Measurements from ENCODE around the gene CFLAR. TPM values are rescaled to one million over a fixed set of nuclear protein-coding genes. Genes with fewer than 3 reads are reported as not detected.

Gene CFLAR
- total and polyA plus RNA-seq, 2 of the 13 experiments (the other 11 are each of a cell fraction or from before 2014, with no cell fraction given) = 43.8 to 92.1 TPM

- TF ChIP-seq ZFP41 (CRISPR knock-in tag; IDR thresholded peaks at IDR 0.05; ENCODE audit: borderline replicate concordance) (no peak), ZNF749 (CRISPR knock-in tag; IDR thresholded peaks at IDR 0.05; ENCODE audit: borderline replicate concordance) (no peak), ZNF142 (CRISPR knock-in tag; IDR thresholded peaks at IDR 0.05) (no peak), MTA3 (CRISPR knock-in tag; IDR thresholded peaks at IDR 0.05) (no peak), ZNF326 (CRISPR knock-in tag; IDR thresholded peaks at IDR 0.05; ENCODE audit: borderline replicate concordance) (no peak), ZSCAN9 (CRISPR knock-in tag; IDR thresholded peaks at IDR 0.05; ENCODE audit: borderline replicate concordance) (no peak; the same call in 1 of the 2 replicates), PLRG1 (conservative IDR thresholded peaks at IDR 0.05) (no peak), ZBTB33 (CRISPR knock-in tag; IDR thresholded peaks at IDR 0.05) (no peak), GATAD2A (CRISPR knock-in tag; IDR thresholded peaks at IDR 0.05) (no peak), GATAD1 (CRISPR knock-in tag; IDR thresholded peaks at IDR 0.05) (no peak), PRDM4 (CRISPR knock-in tag; IDR thresholded peaks at IDR 0.05; ENCODE audit: borderline replicate concordance) (0 out of 2 replicates have a peak, but pooled peaks have one; percentile 8), ASH2L (IDR thresholded peaks at IDR 0.05; ENCODE audit: insufficient read length, low read depth, low read length) (no peak), ZNF704 (CRISPR knock-in tag; IDR thresholded peaks at IDR 0.05; ENCODE audit: borderline replicate concordance) (no peak)
- TF ChIP-seq, protein P1, sequence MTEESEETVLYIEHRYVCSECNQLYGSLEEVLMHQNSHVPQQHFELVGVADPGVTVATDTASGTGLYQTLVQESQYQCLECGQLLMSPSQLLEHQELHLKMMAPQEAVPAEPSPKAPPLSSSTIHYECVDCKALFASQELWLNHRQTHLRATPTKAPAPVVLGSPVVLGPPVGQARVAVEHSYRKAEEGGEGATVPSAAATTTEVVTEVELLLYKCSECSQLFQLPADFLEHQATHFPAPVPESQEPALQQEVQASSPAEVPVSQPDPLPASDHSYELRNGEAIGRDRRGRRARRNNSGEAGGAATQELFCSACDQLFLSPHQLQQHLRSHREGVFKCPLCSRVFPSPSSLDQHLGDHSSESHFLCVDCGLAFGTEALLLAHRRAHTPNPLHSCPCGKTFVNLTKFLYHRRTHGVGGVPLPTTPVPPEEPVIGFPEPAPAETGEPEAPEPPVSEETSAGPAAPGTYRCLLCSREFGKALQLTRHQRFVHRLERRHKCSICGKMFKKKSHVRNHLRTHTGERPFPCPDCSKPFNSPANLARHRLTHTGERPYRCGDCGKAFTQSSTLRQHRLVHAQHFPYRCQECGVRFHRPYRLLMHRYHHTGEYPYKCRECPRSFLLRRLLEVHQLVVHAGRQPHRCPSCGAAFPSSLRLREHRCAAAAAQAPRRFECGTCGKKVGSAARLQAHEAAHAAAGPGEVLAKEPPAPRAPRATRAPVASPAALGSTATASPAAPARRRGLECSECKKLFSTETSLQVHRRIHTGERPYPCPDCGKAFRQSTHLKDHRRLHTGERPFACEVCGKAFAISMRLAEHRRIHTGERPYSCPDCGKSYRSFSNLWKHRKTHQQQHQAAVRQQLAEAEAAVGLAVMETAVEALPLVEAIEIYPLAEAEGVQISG (CRISPR knock-in tag; IDR thresholded peaks at IDR 0.05) = no peak
Observed at GRCh38 chr2:201070948-201071478, 45.0 kb upstream of the CFLAR start (continued).
